Keratinocyte (primary cell): ENCODE results near the gene TOR1AIP2. TPM values are rescaled to one million over a fixed set of nuclear protein-coding genes. Genes with fewer than 3 reads are reported as not detected.

Source experiments
- DNase-seq: peaks from one replicate; pipeline ENCODE4 v3.0.0-alpha.2; 2011; ENCODE audit warnings: low read depth, missing footprints, low spot score
- FAIRE-seq: peaks from 2 replicates; lab custom pipeline; 2011; peaks lifted over from hg19 to GRCh38; lab: Jason Lieb, UNC
- H2AFZ ChIP-seq: 2 replicates; pipeline ENCODE4 v1.6.0; 2012; ENCODE audit warnings: low read length, control low read depth, inconsistent platforms; ENCODE audit not compliant: control insufficient read depth
- H3K27ac ChIP-seq: 2 replicates; pipeline ENCODE4 v1.5.1; 2011; ENCODE audit warnings: low read length; ENCODE audit not compliant: control insufficient read depth, insufficient read depth
- H3K27me3 ChIP-seq: 3 replicates; pipeline ENCODE4 v1.6.0; 2011; ENCODE audit warnings: low read length; ENCODE audit not compliant: control insufficient read depth, insufficient read depth; ENCODE audit errors: extremely low read depth
- H3K36me3 ChIP-seq, 2 experiments: 2 replicates in 1 of 2; 3 replicates in 1 of 2; pipeline ENCODE4 v1.5.1; 2011; ENCODE audit warnings: low read length in 2 of 2, mild to moderate bottlenecking in 1 of 2; ENCODE audit not compliant: control insufficient read depth in 2 of 2, insufficient read depth in 2 of 2; ENCODE audit errors: extremely low read depth in 1 of 2
- H3K4me1 ChIP-seq: 3 replicates; pipeline ENCODE4 v1.5.1; 2011; ENCODE audit warnings: low read length; ENCODE audit not compliant: control insufficient read depth, insufficient read depth; ENCODE audit errors: extremely low read depth
- H3K4me2 ChIP-seq: 3 replicates; pipeline ENCODE4 v1.6.0; 2011; ENCODE audit warnings: low read depth, low read length; ENCODE audit not compliant: control insufficient read depth, insufficient read depth; ENCODE audit errors: extremely low read depth
- H3K4me3 ChIP-seq, 3 experiments: fragments of 200-600 bp in 1 of 3; sonication (generic) in 1 of 3; 2 replicates in 2 of 3; 3 replicates in 1 of 3; pipeline ENCODE4 v1.5.1; 2011 to 2016; ENCODE audit warnings: low read length in 3 of 3, mild to moderate bottlenecking in 3 of 3, control low read depth in 2 of 3, inconsistent platforms in 1 of 3, low read depth in 1 of 3, mixed read lengths in 1 of 3, mixed run types in 1 of 3, moderate library complexity in 1 of 3; ENCODE audit not compliant: control insufficient read depth in 2 of 3, insufficient read depth in 2 of 3; ENCODE audit errors: extremely low read depth in 1 of 3
- H3K79me2 ChIP-seq: 2 replicates; pipeline ENCODE4 v1.6.0; 2012; ENCODE audit warnings: low read length; ENCODE audit not compliant: control insufficient read depth, insufficient read depth
- H3K9ac ChIP-seq: 3 replicates; pipeline ENCODE4 v1.6.0; 2011; ENCODE audit warnings: low read length; ENCODE audit not compliant: control insufficient read depth, insufficient read depth; ENCODE audit errors: extremely low read depth
- H3K9me1 ChIP-seq: 3 replicates; pipeline ENCODE4 v1.6.0; 2011; ENCODE audit warnings: low read length; ENCODE audit not compliant: control insufficient read depth, insufficient read depth; ENCODE audit errors: extremely low read depth
- H3K9me3 ChIP-seq: 2 replicates; pipeline ENCODE4 v1.5.1; 2012; ENCODE audit warnings: low read depth, low read length; ENCODE audit not compliant: control insufficient read depth
- H4K20me1 ChIP-seq: 3 replicates; pipeline ENCODE4 v1.6.0; 2011; ENCODE audit warnings: low read length; ENCODE audit not compliant: control insufficient read depth, insufficient read depth; ENCODE audit errors: extremely low read depth
- CTCF ChIP-seq, 3 experiments: IDR thresholded peaks in 1 of 3; conservative IDR thresholded peaks in 1 of 3; optimal IDR thresholded peaks in 1 of 3; 2 replicates in 2 of 3; 3 replicates in 1 of 3; pipeline versions ENCODE3 to v1.5.1; 2011; ENCODE audit warnings: low read length in 3 of 3, mild to moderate bottlenecking in 3 of 3, moderate library complexity in 2 of 3, control low read depth in 1 of 3, inconsistent platforms in 1 of 3; ENCODE audit not compliant: insufficient read depth in 2 of 3; ENCODE audit errors: extremely low read depth in 1 of 3
- EZH2 ChIP-seq: IDR thresholded peaks from one replicate; pipeline ENCODE4 v1.6.1; 2012; ENCODE audit warnings: inconsistent platforms, mild to moderate bottlenecking, low read length, moderate library complexity
- dilution Hi-C: fragments of 300-500 bp; cut with MboI; formaldehyde crosslinking; loops from one replicate; pipeline ENCODE4 v1.7.0; 2020; ENCODE audit warnings: low sequenced_read_pairs; ENCODE audit not compliant: extremely low pct_ligation_motif_present
- polyA plus RNA-seq, 5 experiments: library from polyadenylated mRNA; depleted of rRNA in 3 of 5; stranded (reverse) in 3 of 5; stranded (forward) in 1 of 5; unstranded in 1 of 5; fragments of >200 nt; gene quantifications; 1 replicate in 1 of 5; 2 replicates in 3 of 5; 3 replicates in 1 of 5; pipeline versions ENCODE4 v1.2.1 to v1.2.3, GENCODE V29; 2011 to 2012; ENCODE audit warnings: missing spikeins in 2 of 5, low read depth in 1 of 5, low replicate concordance in 1 of 5

TOR1AIP2 gene
- polyA plus RNA-seq, 1 donor (not counting 4 experiments of a cell fraction or from before 2014, with no cell fraction given) = 49.9 TPM

- no peak for FAIRE-seq
- dilution Hi-C loops = loop anchor here (25.0 kb wide), 1 partner anchor 88 kb away; no protein-coding TSS in a partner anchor
- H3K4me3 ChIP-seq = no peak overlapping the region
Observed at GRCh38 chr1:179800481-179800880, 77.1 kb downstream of the TOR1AIP2 start.

GRCh38 chr1:179798864-179799516 is 78.6 kb downstream of the TOR1AIP2 start:
- no peaks in the 10 kb centered on the region for H3K36me3 ChIP-seq
- DNase-seq (no peak), FAIRE-seq (no peak)
- no peak overlapping the region for H2AFZ ChIP-seq
- H3K9ac ChIP-seq = no peak overlapping the region
- H3K9me1 ChIP-seq = no peaks in the 10 kb centered on the region
- H3K79me2 ChIP-seq = no peaks in the 10 kb centered on the region
- no peak overlapping the region for H3K27ac ChIP-seq
- dilution Hi-C loops = no loop called here
- no peaks in the 10 kb centered on the region for H3K9me3 ChIP-seq
- TF ChIP-seq CTCF (optimal IDR thresholded peaks at IDR 0.05 in 1 of 3, IDR thresholded peaks at IDR 0.05 in 1 of 3, conservative IDR thresholded peaks at IDR 0.05 in 1 of 3; ENCODE audit: extremely low read depth in 1 of 3, insufficient read depth in 2 of 3, low read length in 3 of 3) (no peak), EZH2 (no peak)
- peaks cover 9% of the 10 kb centered on the region for H3K27me3 ChIP-seq
- no peaks in the 10 kb centered on the region for H3K4me1 ChIP-seq
- no peaks in the 10 kb centered on the region for H4K20me1 ChIP-seq
- H3K4me2 ChIP-seq = no peak overlapping the region
- no peak overlapping the region for H3K4me3 ChIP-seq

More at GRCh38 chr1:179800481-179800880, 77.1 kb downstream of the TOR1AIP2 start:
- Histone ChIP-seq H3K4me1 (no peaks in the 10 kb centered on the region), H3K4me2 (no peak overlapping the region), H3K27ac (no peak overlapping the region), H3K9ac (no peak overlapping the region), H3K9me3 (no peaks in the 10 kb centered on the region), H4K20me1 (no peaks in the 10 kb centered on the region), H3K36me3 (no peaks in the 10 kb centered on the region), H2AFZ (no peak overlapping the region), H3K79me2 (no peaks in the 10 kb centered on the region), H3K9me1 (no peaks in the 10 kb centered on the region), H3K27me3 (peaks cover 9% of the 10 kb centered on the region)
- no peak for DNase-seq
- TF ChIP-seq EZH2 (no peak), CTCF (optimal IDR thresholded peaks at IDR 0.05 in 1 of 3, IDR thresholded peaks at IDR 0.05 in 1 of 3, conservative IDR thresholded peaks at IDR 0.05 in 1 of 3; ENCODE audit: extremely low read depth in 1 of 3, insufficient read depth in 2 of 3, low read length in 3 of 3) (no peak)
